IMR-90 (cell line): ENCODE results near the gene CRYBB1. TPM values are rescaled to one million over a fixed set of nuclear protein-coding genes. Genes with fewer than 3 reads are reported as not detected.

Source experiments
- ATAC-seq: fragments of 200-7000 bp; cut with Tn5 transposase; 2 replicates; pipeline ENCODE4 v1.9.1; 2020; ENCODE audit warnings: low read depth, mild to moderate bottlenecking, moderate library complexity
- BruUV-seq: library from RNA; stranded (reverse); fragments of 400-500 nt; replicated peaks from 2 replicates; lab custom pipeline; 2021; lab: Mats Ljungman, UMichigan
- CTCF ChIA-PET: fragments of 300-600 bp; formaldehyde crosslinking; extraction: SDS; loops from one replicate; lab custom pipeline; 2021; ENCODE audit warnings: antibody characterized with exemption; lab: Yijun Ruan, JAX
- POLR2A ChIA-PET: fragments of 300-600 bp; sonication (Branson Sonifier 250); formaldehyde crosslinking; loops from one replicate; lab custom pipeline; 2022; ENCODE audit warnings: antibody characterized with exemption; ENCODE audit not compliant: unreplicated experiment; lab: Charles Lee
- DNase-seq: peaks from one replicate; pipeline ENCODE4 v3.0.0; 2013
- H2AFZ ChIP-seq: replicated peaks from 2 replicates; pipeline ENCODE3; 2013; ENCODE audit warnings: low read length, mild to moderate bottlenecking; ENCODE audit not compliant: poor library complexity
- H2AK5ac ChIP-seq: 2 replicates; pipeline ENCODE4 v1.6.1; 2013; ENCODE audit warnings: low read depth, low read length, inconsistent platforms
- H2AK9ac ChIP-seq: replicated peaks from 2 replicates; pipeline ENCODE3; 2013; ENCODE audit warnings: mild to moderate bottlenecking, low read depth, low read length, moderate library complexity; ENCODE audit not compliant: poor library complexity
- H2BK120ac ChIP-seq: 2 replicates; pipeline ENCODE4 v1.6.1; 2013; ENCODE audit warnings: low read depth, low read length, inconsistent platforms
- H2BK15ac ChIP-seq: 3 replicates; pipeline ENCODE4 v1.6.1; 2013; ENCODE audit warnings: low read depth, low read length, inconsistent platforms
- H2BK20ac ChIP-seq: 2 replicates; pipeline ENCODE4 v1.6.1; 2013; ENCODE audit warnings: low read depth, mild to moderate bottlenecking, inconsistent platforms, low read length, moderate library complexity
- H2BK5ac ChIP-seq: 2 replicates; pipeline ENCODE4 v1.6.1; 2013; ENCODE audit warnings: mild to moderate bottlenecking, low read depth, low read length, inconsistent platforms; ENCODE audit not compliant: poor library complexity, severe bottlenecking
- H3K14ac ChIP-seq: replicated peaks from 2 replicates; pipeline ENCODE4 v1.6.1; 2013; ENCODE audit warnings: low read depth, low read length, inconsistent platforms
- H3K18ac ChIP-seq: 2 replicates; pipeline ENCODE4 v1.6.1; 2013; ENCODE audit warnings: low read depth, low read length, control low read depth
- H3K23ac ChIP-seq: 2 replicates; pipeline ENCODE4 v1.6.1; 2013; ENCODE audit warnings: low read depth, low read length, inconsistent platforms
- H3K27ac ChIP-seq: 2 replicates; pipeline ENCODE4 v1.5.1; 2013; ENCODE audit warnings: mild to moderate bottlenecking, control low read depth, low read length; ENCODE audit not compliant: insufficient read depth
- H3K27me3 ChIP-seq: 2 replicates; pipeline ENCODE4 v1.6.1; 2013; ENCODE audit warnings: low read length; ENCODE audit not compliant: control insufficient read depth, insufficient read depth
- H3K36me3 ChIP-seq: 2 replicates; pipeline ENCODE4 v1.6.1; 2013; ENCODE audit warnings: low read length, mixed read lengths; ENCODE audit not compliant: control insufficient read depth, insufficient read depth
- H3K4ac ChIP-seq: 2 replicates; pipeline ENCODE4 v1.6.1; 2013; ENCODE audit warnings: low read depth, low read length, inconsistent platforms
- H3K4me1 ChIP-seq: 2 replicates; pipeline ENCODE4 v1.6.1; 2013; ENCODE audit warnings: low read length, mixed read lengths; ENCODE audit not compliant: control insufficient read depth, insufficient read depth
- H3K4me2 ChIP-seq: 2 replicates; pipeline ENCODE4 v1.6.1; 2013; ENCODE audit warnings: low read depth, mild to moderate bottlenecking, control low read depth, low read length, moderate library complexity
- H3K4me3 ChIP-seq: 2 replicates; pipeline ENCODE4 v1.5.1; 2013; ENCODE audit warnings: low read depth, mild to moderate bottlenecking, control low read depth, low read length, moderate library complexity; ENCODE audit not compliant: insufficient read depth
- H3K56ac ChIP-seq: 2 replicates; pipeline ENCODE4 v1.6.1; 2013; ENCODE audit warnings: low read length, inconsistent platforms; ENCODE audit not compliant: insufficient read depth; ENCODE audit errors: extremely low read depth
- H3K79me1 ChIP-seq, 2 experiments: 2 replicates each; pipeline ENCODE4 v1.6.1; 2013; ENCODE audit warnings: low read length in 2 of 2, inconsistent platforms in 1 of 2, low read depth in 1 of 2
- H3K9ac ChIP-seq: 2 replicates; pipeline ENCODE4 v1.6.1; 2013; ENCODE audit warnings: low read depth, low read length, control low read depth
- H3K9me1 ChIP-seq: 2 replicates; pipeline ENCODE4 v1.6.1; 2013; ENCODE audit warnings: low read length, inconsistent platforms; ENCODE audit not compliant: insufficient read depth
- H3K9me3 ChIP-seq: 2 replicates; pipeline ENCODE4 v1.6.1; 2013; ENCODE audit warnings: low read length; ENCODE audit not compliant: control insufficient read depth, insufficient read depth
- H4K20me1 ChIP-seq: 2 replicates; pipeline ENCODE4 v1.6.1; 2013; ENCODE audit warnings: low read length, inconsistent platforms; ENCODE audit not compliant: insufficient read depth
- H4K5ac ChIP-seq: 2 replicates; pipeline ENCODE4 v1.6.1; 2013; ENCODE audit warnings: mild to moderate bottlenecking, low read depth, low read length, control low read depth
- H4K8ac ChIP-seq, 2 experiments: 2 replicates each; pipeline ENCODE4 v1.6.1; 2013; ENCODE audit warnings: low read depth in 2 of 2, low read length in 2 of 2, control low read depth in 1 of 2, inconsistent platforms in 1 of 2
- H4K91ac ChIP-seq: 2 replicates; pipeline ENCODE4 v1.6.1; 2013; ENCODE audit warnings: low read depth, low read length, inconsistent platforms; ENCODE audit not compliant: insufficient read depth
- BHLHE40 ChIP-seq: fragments of 150-350 bp; IDR thresholded peaks from 2 replicates; pipeline ENCODE4 v1.6.1; 2016; ENCODE audit warnings: mild to moderate bottlenecking, low read depth, low read length
- CEBPB ChIP-seq: IDR thresholded peaks from 2 replicates; pipeline ENCODE4 v1.6.1; 2012; ENCODE audit warnings: low read depth, low read length, improper control_type of control experiment
- CHD1 ChIP-seq: IDR thresholded peaks from 2 replicates; pipeline ENCODE4 v1.6.1; 2012; ENCODE audit warnings: low read depth, low read length, improper control_type of control experiment
- FOS ChIP-seq: fragments of 150-350 bp; IDR thresholded peaks from 2 replicates; pipeline ENCODE4 v1.6.1; 2016; ENCODE audit warnings: low read depth, low read length
- MAFK ChIP-seq: IDR thresholded peaks from 2 replicates; pipeline ENCODE4 v1.6.1; 2012; ENCODE audit warnings: low read depth, low read length, improper control_type of control experiment
- MXI1 ChIP-seq: IDR thresholded peaks from 2 replicates; pipeline ENCODE4 v1.6.1; 2012; ENCODE audit warnings: low read depth, mild to moderate bottlenecking, low read length, moderate library complexity, borderline replicate concordance
- POLR2A ChIP-seq: IDR thresholded peaks from 2 replicates; pipeline ENCODE4 v1.6.1; 2012; ENCODE audit warnings: mild to moderate bottlenecking, low read depth, low read length
- RFX5 ChIP-seq: IDR thresholded peaks from 2 replicates; pipeline ENCODE4 v1.8.0; 2012; ENCODE audit warnings: low read depth, mild to moderate bottlenecking, low read length, moderate library complexity
- SMC3 ChIP-seq: fragments of 150-350 bp; IDR thresholded peaks from 2 replicates; pipeline ENCODE4 v1.6.1; 2016; ENCODE audit warnings: low read depth, mild to moderate bottlenecking, antibody characterized with exemption, low read length, moderate library complexity
- WGBS, 2 experiments: methylation state at CpG; one replicate each; pipeline versions ENCODE4 v1.1.5 to v1.1.7; 2013; ENCODE audit warnings: missing lambda C conversion rate in 2 of 2; ENCODE audit not compliant: insufficient read length in 1 of 2; ENCODE audit errors: extremely low coverage in 2 of 2; 5-methylcytosine and 5-hydroxymethylcytosine counted together
- dilution Hi-C: fragments of 300-500 bp; cut with HindIII; formaldehyde crosslinking; loops from one replicate; pipeline ENCODE4 v1.14.3; 2018; ENCODE audit warnings: low sequenced_read_pairs; ENCODE audit not compliant: unreplicated experiment
- in situ Hi-C: fragments of 300-500 bp; cut with MboI; formaldehyde crosslinking; loops from 3 replicates; pipeline ENCODE4 v1.14.3; 2019; ENCODE audit warnings: low sequenced_read_pairs, inconsistent platforms, mixed read lengths
- intact Hi-C: fragments of 100-400 bp; cut with micrococcal nuclease; formaldehyde crosslinking; loops from 2 replicates; pipeline ENCODE4 v1.10.0; 2022
- polyA plus RNA-seq, 3 experiments: library from polyadenylated mRNA; depleted of rRNA; stranded (reverse); fragments of >200 nt; gene quantifications; 2 replicates each; pipeline ENCODE4 v1.2.3, GENCODE V29; 2012; ENCODE audit warnings: low replicate concordance in 1 of 3
- total RNA-seq: library from RNA; depleted of rRNA; stranded (reverse); fragments of >200 nt; gene quantifications from 2 replicates; pipeline ENCODE4 v1.2.3, GENCODE V29; 2012
- TF ChIP-seq, protein P1 (sequence below): fragments of 150-350 bp; IDR thresholded peaks from 2 replicates; pipeline ENCODE4 v1.6.1; 2017; ENCODE audit warnings: mild to moderate bottlenecking, antibody characterized with exemption, low read length, low read depth

The CRYBB1 gene
- total and polyA plus RNA-seq, 2 of the 4 experiments (the other 2 are of a cell fraction): not detected

- in situ Hi-C loops: no loop called here
- POLR2A ChIA-PET: no interaction called here
Measured at GRCh38 chr22:26559961-26560575, 57.8 kb downstream of the CRYBB1 start.

More at GRCh38 chr22:26559961-26560575, 57.8 kb downstream of the CRYBB1 start:
- H3K9ac ChIP-seq: no peak overlapping the region
- no peak overlapping the region for H3K18ac ChIP-seq
- CTCF ChIA-PET: interaction anchor here (0.5 kb wide), 1 partner anchor 58 kb away, joined by 6 read pairs; no protein-coding TSS in a partner anchor
- dilution Hi-C loops (no loop called here), intact Hi-C loops (no loop called here)
- no TSS peak for BruUV-seq
- H2BK20ac ChIP-seq: no peak overlapping the region
- no peak for TF ChIP-seq MXI1
- no peak for TF ChIP-seq CHD1
- TF ChIP-seq, protein P1, sequence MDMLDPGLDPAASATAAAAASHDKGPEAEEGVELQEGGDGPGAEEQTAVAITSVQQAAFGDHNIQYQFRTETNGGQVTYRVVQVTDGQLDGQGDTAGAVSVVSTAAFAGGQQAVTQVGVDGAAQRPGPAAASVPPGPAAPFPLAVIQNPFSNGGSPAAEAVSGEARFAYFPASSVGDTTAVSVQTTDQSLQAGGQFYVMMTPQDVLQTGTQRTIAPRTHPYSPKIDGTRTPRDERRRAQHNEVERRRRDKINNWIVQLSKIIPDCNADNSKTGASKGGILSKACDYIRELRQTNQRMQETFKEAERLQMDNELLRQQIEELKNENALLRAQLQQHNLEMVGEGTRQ: no peak
- TF ChIP-seq SMC3: no peak
- no peak for TF ChIP-seq POLR2A
- TF ChIP-seq CEBPB: no peak
- no peak for TF ChIP-seq RFX5
- TF ChIP-seq MAFK: no peak
- TF ChIP-seq BHLHE40: no peak
- no peak for TF ChIP-seq FOS
- no peak overlapping the region; the same call in 1 of the 2 replicates for H2BK120ac ChIP-seq
- H3K23ac ChIP-seq: no peak overlapping the region
- no peak overlapping the region for H4K8ac ChIP-seq
- peaks cover 4% of the 10 kb centered on the region for H4K20me1 ChIP-seq
- no peak overlapping the region for H3K56ac ChIP-seq
- H3K9me1 ChIP-seq: peaks cover 18% of the 10 kb centered on the region; the same call in 1 of the 2 replicates
- H3K4ac ChIP-seq: no peak overlapping the region
- 94% methylated on average over 12 of the region's 13 CpGs; no CpG with 5 or more reads in 1 of the 2 experiments for WGBS, 2 experiments
- H3K36me3 ChIP-seq: peaks cover 4% of the 10 kb centered on the region
- no peak for DNase-seq
- H2AK5ac ChIP-seq: no peak overlapping the region
- peak overlapping the region; percentile 17 for H2AK9ac ChIP-seq
- H3K4me1 ChIP-seq: peaks cover 5% of the 10 kb centered on the region
- no peak overlapping the region for H2AFZ ChIP-seq
- no peak overlapping the region for H3K4me2 ChIP-seq
- no peak overlapping the region for H2BK5ac ChIP-seq
- no peaks in the 10 kb centered on the region for H3K9me3 ChIP-seq
- H3K27me3 ChIP-seq: no peaks in the 10 kb centered on the region
- H3K4me3 ChIP-seq: no peak overlapping the region
- H4K5ac ChIP-seq: no peak overlapping the region
- no peak overlapping the region for H3K27ac ChIP-seq
- no peak overlapping the region for H4K91ac ChIP-seq
- peaks cover 33 to 78% of the 10 kb centered on the region in 2 experiments for H3K79me1 ChIP-seq
- ATAC-seq: no peak
- H3K14ac ChIP-seq: no peak overlapping the region
- H2BK15ac ChIP-seq: no peak overlapping the region
